NB4 (cell line): ENCODE data around the gene OLFML2B.

Experiments used
- CTCF ChIP-seq: IDR thresholded peaks from one replicate; pipeline ENCODE4 v1.5.1; 2012; ENCODE audit warnings: low read depth, low read length
- MAX ChIP-seq: IDR thresholded peaks from 2 replicates; pipeline ENCODE4 v1.6.1; 2011; ENCODE audit warnings: low read depth, low read length
- MYC ChIP-seq: IDR thresholded peaks from 2 replicates; pipeline ENCODE4 v1.6.1; 2011; ENCODE audit warnings: low read depth, low read length
- POLR2A ChIP-seq: IDR thresholded peaks from 2 replicates; pipeline ENCODE4 v1.6.1; 2011; ENCODE audit warnings: mild to moderate bottlenecking; ENCODE audit not compliant: insufficient read length; ENCODE audit errors: extremely low read depth

- TF ChIP-seq CTCF (no peak), POLR2A (no peak), MAX (no peak), MYC (no peak)
Observed at GRCh38 chr1:161944381-161944780, 79.3 kb downstream of the OLFML2B start.
